ENCODE results near the gene GID4. TPM values are rescaled to one million over a fixed set of nuclear protein-coding genes. Genes with fewer than 3 reads are reported as not detected.

GID4 gene
- total and polyA plus RNA-seq, 4 donors, result 1.7 to 4.9 (median 3.7) TPM

GRCh38 chr17:18028114-18028951 is 10.9 kb upstream of the GID4 start:
- H3K27ac ChIP-seq (ENCODE audit: low read depth in 1 of 2, low read length in 2 of 2), result no peak overlapping the region
- WGBS, result 90% methylated on average over 11 of the region's 11 CpGs
- peaks cover 0 to 5% (median 3%) of the 10 kb centered on the region in 4 donors for H3K36me3 ChIP-seq (ENCODE audit: control insufficient read depth in 4 of 4, insufficient read depth in 3 of 4, low read depth in 1 of 4, low read length in 3 of 4)
- H3K4me1 ChIP-seq (ENCODE audit: control insufficient read depth in 4 of 4, insufficient read depth in 4 of 4, low read length in 3 of 4), result peaks cover 0 to 8% (median 7%) of the 10 kb centered on the region in 4 donors
- H3K9ac ChIP-seq (ENCODE audit: low read depth in 1 of 2, low read length in 2 of 2), result no peak overlapping the region
- H3K27me3 ChIP-seq (ENCODE audit: control insufficient read depth in 4 of 4, insufficient read depth in 4 of 4, low read length in 3 of 4), result no peaks in the 10 kb centered on the region
- no peak for DNase-seq (ENCODE audit: low spot score)
- no peaks in the 10 kb centered on the region for H3K9me3 ChIP-seq (ENCODE audit: control insufficient read depth in 4 of 4, low read length in 3 of 4)
- no peak overlapping the region for H3K4me3 ChIP-seq (ENCODE audit: low read depth in 1 of 3, low read length in 3 of 3)
- no peak for TF ChIP-seq RAD21 (IDR thresholded peaks at IDR 0.05)

DNA sequence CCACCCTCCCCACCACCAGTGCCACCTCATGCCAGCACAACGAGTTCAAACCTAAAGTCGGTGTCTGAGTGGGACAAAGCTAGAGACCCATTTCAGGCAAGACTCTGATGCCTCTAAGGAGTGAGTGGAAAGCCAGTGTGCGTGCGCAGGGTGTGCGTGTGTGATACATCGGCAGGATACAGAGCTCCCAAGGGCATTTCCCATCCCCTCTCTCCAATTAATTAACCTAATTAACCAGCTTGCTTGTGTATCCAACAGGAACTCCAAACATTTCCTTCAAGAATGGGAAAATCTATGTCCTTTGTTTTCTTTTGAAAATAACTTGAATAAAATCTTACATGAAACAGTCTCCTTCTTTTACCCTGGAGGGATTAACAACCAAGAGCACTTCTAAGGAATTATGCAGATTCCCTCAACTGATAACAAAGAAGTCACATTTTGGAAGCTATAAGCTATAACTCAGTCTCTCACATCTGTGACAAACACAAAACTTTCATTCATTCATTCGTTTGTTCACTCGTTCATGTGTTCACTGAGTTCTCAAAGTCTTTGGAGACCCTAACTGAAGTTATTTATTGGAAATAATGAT is 10.2 kb upstream of the GID4 start:
- WGBS, result 91% methylated on average over 8 of the region's 8 CpGs
- no peak overlapping the region for H3K9ac ChIP-seq (ENCODE audit: low read depth in 1 of 2, low read length in 2 of 2)
- no peak overlapping the region for H3K27ac ChIP-seq (ENCODE audit: low read depth in 1 of 2, low read length in 2 of 2)
- no peak overlapping the region for H3K4me3 ChIP-seq (ENCODE audit: low read depth in 1 of 3, low read length in 3 of 3)
- no peak for DNase-seq (ENCODE audit: low spot score)
- H3K9me3 ChIP-seq (ENCODE audit: control insufficient read depth in 4 of 4, low read length in 3 of 4), result no peaks in the 10 kb centered on the region
- TF ChIP-seq, protein P1, sequence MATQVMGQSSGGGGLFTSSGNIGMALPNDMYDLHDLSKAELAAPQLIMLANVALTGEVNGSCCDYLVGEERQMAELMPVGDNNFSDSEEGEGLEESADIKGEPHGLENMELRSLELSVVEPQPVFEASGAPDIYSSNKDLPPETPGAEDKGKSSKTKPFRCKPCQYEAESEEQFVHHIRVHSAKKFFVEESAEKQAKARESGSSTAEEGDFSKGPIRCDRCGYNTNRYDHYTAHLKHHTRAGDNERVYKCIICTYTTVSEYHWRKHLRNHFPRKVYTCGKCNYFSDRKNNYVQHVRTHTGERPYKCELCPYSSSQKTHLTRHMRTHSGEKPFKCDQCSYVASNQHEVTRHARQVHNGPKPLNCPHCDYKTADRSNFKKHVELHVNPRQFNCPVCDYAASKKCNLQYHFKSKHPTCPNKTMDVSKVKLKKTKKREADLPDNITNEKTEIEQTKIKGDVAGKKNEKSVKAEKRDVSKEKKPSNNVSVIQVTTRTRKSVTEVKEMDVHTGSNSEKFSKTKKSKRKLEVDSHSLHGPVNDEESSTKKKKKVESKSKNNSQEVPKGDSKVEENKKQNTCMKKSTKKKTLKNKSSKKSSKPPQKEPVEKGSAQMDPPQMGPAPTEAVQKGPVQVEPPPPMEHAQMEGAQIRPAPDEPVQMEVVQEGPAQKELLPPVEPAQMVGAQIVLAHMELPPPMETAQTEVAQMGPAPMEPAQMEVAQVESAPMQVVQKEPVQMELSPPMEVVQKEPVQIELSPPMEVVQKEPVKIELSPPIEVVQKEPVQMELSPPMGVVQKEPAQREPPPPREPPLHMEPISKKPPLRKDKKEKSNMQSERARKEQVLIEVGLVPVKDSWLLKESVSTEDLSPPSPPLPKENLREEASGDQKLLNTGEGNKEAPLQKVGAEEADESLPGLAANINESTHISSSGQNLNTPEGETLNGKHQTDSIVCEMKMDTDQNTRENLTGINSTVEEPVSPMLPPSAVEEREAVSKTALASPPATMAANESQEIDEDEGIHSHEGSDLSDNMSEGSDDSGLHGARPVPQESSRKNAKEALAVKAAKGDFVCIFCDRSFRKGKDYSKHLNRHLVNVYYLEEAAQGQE (IDR thresholded peaks at IDR 0.05), result no peak
- no peak for TF ChIP-seq YY1 (IDR thresholded peaks at IDR 0.05)
- no peak for TF ChIP-seq FOXA2 (IDR thresholded peaks at IDR 0.05)
- TF ChIP-seq, protein P2, sequence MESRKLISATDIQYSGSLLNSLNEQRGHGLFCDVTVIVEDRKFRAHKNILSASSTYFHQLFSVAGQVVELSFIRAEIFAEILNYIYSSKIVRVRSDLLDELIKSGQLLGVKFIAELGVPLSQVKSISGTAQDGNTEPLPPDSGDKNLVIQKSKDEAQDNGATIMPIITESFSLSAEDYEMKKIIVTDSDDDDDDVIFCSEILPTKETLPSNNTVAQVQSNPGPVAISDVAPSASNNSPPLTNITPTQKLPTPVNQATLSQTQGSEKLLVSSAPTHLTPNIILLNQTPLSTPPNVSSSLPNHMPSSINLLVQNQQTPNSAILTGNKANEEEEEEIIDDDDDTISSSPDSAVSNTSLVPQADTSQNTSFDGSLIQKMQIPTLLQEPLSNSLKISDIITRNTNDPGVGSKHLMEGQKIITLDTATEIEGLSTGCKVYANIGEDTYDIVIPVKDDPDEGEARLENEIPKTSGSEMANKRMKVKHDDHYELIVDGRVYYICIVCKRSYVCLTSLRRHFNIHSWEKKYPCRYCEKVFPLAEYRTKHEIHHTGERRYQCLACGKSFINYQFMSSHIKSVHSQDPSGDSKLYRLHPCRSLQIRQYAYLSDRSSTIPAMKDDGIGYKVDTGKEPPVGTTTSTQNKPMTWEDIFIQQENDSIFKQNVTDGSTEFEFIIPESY (IDR thresholded peaks at IDR 0.05), result no peak
- no peak for TF ChIP-seq JUND (IDR thresholded peaks at IDR 0.05)
- TF ChIP-seq, protein P3, sequence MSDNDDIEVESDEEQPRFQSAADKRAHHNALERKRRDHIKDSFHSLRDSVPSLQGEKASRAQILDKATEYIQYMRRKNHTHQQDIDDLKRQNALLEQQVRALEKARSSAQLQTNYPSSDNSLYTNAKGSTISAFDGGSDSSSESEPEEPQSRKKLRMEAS (IDR thresholded peaks at IDR 0.05), result no peak
- TF ChIP-seq GABPA (IDR thresholded peaks at IDR 0.05 in 1 of 2, conservative IDR thresholded peaks at IDR 0.05 in 1 of 2), result no peak
- TF ChIP-seq TAF1 (conservative IDR thresholded peaks at IDR 0.05), result no peak
- TF ChIP-seq ATF3 (IDR thresholded peaks at IDR 0.05), result no peak
- TF ChIP-seq NR2F2 (IDR thresholded peaks at IDR 0.05), result no peak
- no peak for TF ChIP-seq EGR1 (IDR thresholded peaks at IDR 0.05; ENCODE audit: low read depth in 2 of 2)
- no peak for TF ChIP-seq RXRA (IDR thresholded peaks at IDR 0.05)
- peaks cover 0 to 5% (median 2%) of the 10 kb centered on the region in 4 donors for H3K36me3 ChIP-seq (ENCODE audit: control insufficient read depth in 4 of 4, insufficient read depth in 3 of 4, low read depth in 1 of 4, low read length in 3 of 4)
- H3K27me3 ChIP-seq (ENCODE audit: control insufficient read depth in 4 of 4, insufficient read depth in 4 of 4, low read length in 3 of 4), result no peaks in the 10 kb centered on the region
- H3K4me1 ChIP-seq (ENCODE audit: control insufficient read depth in 4 of 4, insufficient read depth in 4 of 4, low read length in 3 of 4), result peaks cover 0 to 8% (median 8%) of the 10 kb centered on the region in 4 donors
